IMR-90 (cell line): Measurements from ENCODE around the gene BPIFA3. TPM values are rescaled to one million over a fixed set of nuclear protein-coding genes. Genes with fewer than 3 reads are reported as not detected.

Experiments used
- ATAC-seq: fragments of 200-7000 bp; cut with Tn5 transposase; 2 replicates; pipeline ENCODE4 v1.9.1; 2020; ENCODE audit warnings: low read depth, mild to moderate bottlenecking, moderate library complexity
- BruUV-seq: library from RNA; stranded (reverse); fragments of 400-500 nt; replicated peaks from 2 replicates; lab custom pipeline; 2021; lab: Mats Ljungman, UMichigan
- CTCF ChIA-PET: fragments of 300-600 bp; formaldehyde crosslinking; extraction: SDS; loops from one replicate; lab custom pipeline; 2021; ENCODE audit warnings: antibody characterized with exemption; lab: Yijun Ruan, JAX
- POLR2A ChIA-PET: fragments of 300-600 bp; sonication (Branson Sonifier 250); formaldehyde crosslinking; loops from one replicate; lab custom pipeline; 2022; ENCODE audit warnings: antibody characterized with exemption; ENCODE audit not compliant: unreplicated experiment; lab: Charles Lee
- DNase-seq: peaks from one replicate; pipeline ENCODE4 v3.0.0; 2013
- H2AFZ ChIP-seq: replicated peaks from 2 replicates; pipeline ENCODE3; 2013; ENCODE audit warnings: low read length, mild to moderate bottlenecking; ENCODE audit not compliant: poor library complexity
- H2AK5ac ChIP-seq: 2 replicates; pipeline ENCODE4 v1.6.1; 2013; ENCODE audit warnings: low read depth, low read length, inconsistent platforms
- H2AK9ac ChIP-seq: replicated peaks from 2 replicates; pipeline ENCODE3; 2013; ENCODE audit warnings: mild to moderate bottlenecking, low read depth, low read length, moderate library complexity; ENCODE audit not compliant: poor library complexity
- H2BK120ac ChIP-seq: 2 replicates; pipeline ENCODE4 v1.6.1; 2013; ENCODE audit warnings: low read depth, low read length, inconsistent platforms
- H2BK15ac ChIP-seq: 3 replicates; pipeline ENCODE4 v1.6.1; 2013; ENCODE audit warnings: low read depth, low read length, inconsistent platforms
- H2BK20ac ChIP-seq: 2 replicates; pipeline ENCODE4 v1.6.1; 2013; ENCODE audit warnings: low read depth, mild to moderate bottlenecking, inconsistent platforms, low read length, moderate library complexity
- H2BK5ac ChIP-seq: 2 replicates; pipeline ENCODE4 v1.6.1; 2013; ENCODE audit warnings: mild to moderate bottlenecking, low read depth, low read length, inconsistent platforms; ENCODE audit not compliant: poor library complexity, severe bottlenecking
- H3K14ac ChIP-seq: replicated peaks from 2 replicates; pipeline ENCODE4 v1.6.1; 2013; ENCODE audit warnings: low read depth, low read length, inconsistent platforms
- H3K18ac ChIP-seq: 2 replicates; pipeline ENCODE4 v1.6.1; 2013; ENCODE audit warnings: low read depth, low read length, control low read depth
- H3K23ac ChIP-seq: 2 replicates; pipeline ENCODE4 v1.6.1; 2013; ENCODE audit warnings: low read depth, low read length, inconsistent platforms
- H3K27ac ChIP-seq: 2 replicates; pipeline ENCODE4 v1.5.1; 2013; ENCODE audit warnings: mild to moderate bottlenecking, control low read depth, low read length; ENCODE audit not compliant: insufficient read depth
- H3K27me3 ChIP-seq: 2 replicates; pipeline ENCODE4 v1.6.1; 2013; ENCODE audit warnings: low read length; ENCODE audit not compliant: control insufficient read depth, insufficient read depth
- H3K36me3 ChIP-seq: 2 replicates; pipeline ENCODE4 v1.6.1; 2013; ENCODE audit warnings: low read length, mixed read lengths; ENCODE audit not compliant: control insufficient read depth, insufficient read depth
- H3K4ac ChIP-seq: 2 replicates; pipeline ENCODE4 v1.6.1; 2013; ENCODE audit warnings: low read depth, low read length, inconsistent platforms
- H3K4me1 ChIP-seq: 2 replicates; pipeline ENCODE4 v1.6.1; 2013; ENCODE audit warnings: low read length, mixed read lengths; ENCODE audit not compliant: control insufficient read depth, insufficient read depth
- H3K4me2 ChIP-seq: 2 replicates; pipeline ENCODE4 v1.6.1; 2013; ENCODE audit warnings: low read depth, mild to moderate bottlenecking, control low read depth, low read length, moderate library complexity
- H3K4me3 ChIP-seq: 2 replicates; pipeline ENCODE4 v1.5.1; 2013; ENCODE audit warnings: low read depth, mild to moderate bottlenecking, control low read depth, low read length, moderate library complexity; ENCODE audit not compliant: insufficient read depth
- H3K56ac ChIP-seq: 2 replicates; pipeline ENCODE4 v1.6.1; 2013; ENCODE audit warnings: low read length, inconsistent platforms; ENCODE audit not compliant: insufficient read depth; ENCODE audit errors: extremely low read depth
- H3K79me1 ChIP-seq, 2 experiments: 2 replicates each; pipeline ENCODE4 v1.6.1; 2013; ENCODE audit warnings: low read length in 2 of 2, inconsistent platforms in 1 of 2, low read depth in 1 of 2
- H3K9ac ChIP-seq: 2 replicates; pipeline ENCODE4 v1.6.1; 2013; ENCODE audit warnings: low read depth, low read length, control low read depth
- H3K9me1 ChIP-seq: 2 replicates; pipeline ENCODE4 v1.6.1; 2013; ENCODE audit warnings: low read length, inconsistent platforms; ENCODE audit not compliant: insufficient read depth
- H3K9me3 ChIP-seq: 2 replicates; pipeline ENCODE4 v1.6.1; 2013; ENCODE audit warnings: low read length; ENCODE audit not compliant: control insufficient read depth, insufficient read depth
- H4K20me1 ChIP-seq: 2 replicates; pipeline ENCODE4 v1.6.1; 2013; ENCODE audit warnings: low read length, inconsistent platforms; ENCODE audit not compliant: insufficient read depth
- H4K5ac ChIP-seq: 2 replicates; pipeline ENCODE4 v1.6.1; 2013; ENCODE audit warnings: mild to moderate bottlenecking, low read depth, low read length, control low read depth
- H4K8ac ChIP-seq, 2 experiments: 2 replicates each; pipeline ENCODE4 v1.6.1; 2013; ENCODE audit warnings: low read depth in 2 of 2, low read length in 2 of 2, control low read depth in 1 of 2, inconsistent platforms in 1 of 2
- H4K91ac ChIP-seq: 2 replicates; pipeline ENCODE4 v1.6.1; 2013; ENCODE audit warnings: low read depth, low read length, inconsistent platforms; ENCODE audit not compliant: insufficient read depth
- BHLHE40 ChIP-seq: fragments of 150-350 bp; IDR thresholded peaks from 2 replicates; pipeline ENCODE4 v1.6.1; 2016; ENCODE audit warnings: mild to moderate bottlenecking, low read depth, low read length
- CEBPB ChIP-seq: IDR thresholded peaks from 2 replicates; pipeline ENCODE4 v1.6.1; 2012; ENCODE audit warnings: low read depth, low read length, improper control_type of control experiment
- CHD1 ChIP-seq: IDR thresholded peaks from 2 replicates; pipeline ENCODE4 v1.6.1; 2012; ENCODE audit warnings: low read depth, low read length, improper control_type of control experiment
- CTCF ChIP-seq: conservative IDR thresholded peaks from 2 replicates; pipeline ENCODE4 v1.5.1; 2012; ENCODE audit warnings: mild to moderate bottlenecking, low read depth, low read length, improper control_type of control experiment
- FOS ChIP-seq: fragments of 150-350 bp; IDR thresholded peaks from 2 replicates; pipeline ENCODE4 v1.6.1; 2016; ENCODE audit warnings: low read depth, low read length
- MAFK ChIP-seq: IDR thresholded peaks from 2 replicates; pipeline ENCODE4 v1.6.1; 2012; ENCODE audit warnings: low read depth, low read length, improper control_type of control experiment
- MAZ ChIP-seq: IDR thresholded peaks from 2 replicates; pipeline ENCODE4 v1.6.1; 2012; ENCODE audit warnings: low read depth, mild to moderate bottlenecking, low read length, improper control_type of control experiment, moderate library complexity, borderline replicate concordance
- MXI1 ChIP-seq: IDR thresholded peaks from 2 replicates; pipeline ENCODE4 v1.6.1; 2012; ENCODE audit warnings: low read depth, mild to moderate bottlenecking, low read length, moderate library complexity, borderline replicate concordance
- NFE2L2 ChIP-seq: fragments of 150-350 bp; IDR thresholded peaks from 2 replicates; pipeline ENCODE4 v1.6.1; 2016; ENCODE audit warnings: low read depth, mild to moderate bottlenecking, low read length
- POLR2A ChIP-seq: IDR thresholded peaks from 2 replicates; pipeline ENCODE4 v1.6.1; 2012; ENCODE audit warnings: mild to moderate bottlenecking, low read depth, low read length
- RAD21 ChIP-seq: IDR thresholded peaks from 2 replicates; pipeline ENCODE4 v1.6.1; 2012; ENCODE audit warnings: low read length, improper control_type of control experiment
- RCOR1 ChIP-seq: IDR thresholded peaks from 2 replicates; pipeline ENCODE4 v1.6.1; 2012; ENCODE audit warnings: mild to moderate bottlenecking, low read length, improper control_type of control experiment; ENCODE audit not compliant: insufficient replicate concordance
- RFX5 ChIP-seq: IDR thresholded peaks from 2 replicates; pipeline ENCODE4 v1.8.0; 2012; ENCODE audit warnings: low read depth, mild to moderate bottlenecking, low read length, moderate library complexity
- SMC3 ChIP-seq: fragments of 150-350 bp; IDR thresholded peaks from 2 replicates; pipeline ENCODE4 v1.6.1; 2016; ENCODE audit warnings: low read depth, mild to moderate bottlenecking, antibody characterized with exemption, low read length, moderate library complexity
- USF2 ChIP-seq: fragments of 150-350 bp; IDR thresholded peaks from 2 replicates; pipeline ENCODE4 v1.6.1; 2017; ENCODE audit warnings: mild to moderate bottlenecking, antibody characterized with exemption, low read length, low read depth
- WGBS, 2 experiments: methylation state at CpG; one replicate each; pipeline versions ENCODE4 v1.1.5 to v1.1.7; 2013; ENCODE audit warnings: missing lambda C conversion rate in 2 of 2; ENCODE audit not compliant: insufficient read length in 1 of 2; ENCODE audit errors: extremely low coverage in 2 of 2; 5-methylcytosine and 5-hydroxymethylcytosine counted together
- dilution Hi-C: fragments of 300-500 bp; cut with HindIII; formaldehyde crosslinking; loops from one replicate; pipeline ENCODE4 v1.14.3; 2018; ENCODE audit warnings: low sequenced_read_pairs; ENCODE audit not compliant: unreplicated experiment
- in situ Hi-C: fragments of 300-500 bp; cut with MboI; formaldehyde crosslinking; loops from 3 replicates; pipeline ENCODE4 v1.14.3; 2019; ENCODE audit warnings: low sequenced_read_pairs, inconsistent platforms, mixed read lengths
- intact Hi-C: fragments of 100-400 bp; cut with micrococcal nuclease; formaldehyde crosslinking; loops from 2 replicates; pipeline ENCODE4 v1.10.0; 2022
- polyA plus RNA-seq, 3 experiments: library from polyadenylated mRNA; depleted of rRNA; stranded (reverse); fragments of >200 nt; gene quantifications; 2 replicates each; pipeline ENCODE4 v1.2.3, GENCODE V29; 2012; ENCODE audit warnings: low replicate concordance in 1 of 3
- total RNA-seq: library from RNA; depleted of rRNA; stranded (reverse); fragments of >200 nt; gene quantifications from 2 replicates; pipeline ENCODE4 v1.2.3, GENCODE V29; 2012
- TF ChIP-seq, protein P1 (sequence below): fragments of 150-350 bp; IDR thresholded peaks from 2 replicates; pipeline ENCODE4 v1.6.1; 2016; ENCODE audit warnings: low read depth, mild to moderate bottlenecking, low read length, moderate library complexity, borderline replicate concordance

The BPIFA3 gene
- total and polyA plus RNA-seq, 2 of the 4 experiments (the other 2 are of a cell fraction): not detected

DNA sequence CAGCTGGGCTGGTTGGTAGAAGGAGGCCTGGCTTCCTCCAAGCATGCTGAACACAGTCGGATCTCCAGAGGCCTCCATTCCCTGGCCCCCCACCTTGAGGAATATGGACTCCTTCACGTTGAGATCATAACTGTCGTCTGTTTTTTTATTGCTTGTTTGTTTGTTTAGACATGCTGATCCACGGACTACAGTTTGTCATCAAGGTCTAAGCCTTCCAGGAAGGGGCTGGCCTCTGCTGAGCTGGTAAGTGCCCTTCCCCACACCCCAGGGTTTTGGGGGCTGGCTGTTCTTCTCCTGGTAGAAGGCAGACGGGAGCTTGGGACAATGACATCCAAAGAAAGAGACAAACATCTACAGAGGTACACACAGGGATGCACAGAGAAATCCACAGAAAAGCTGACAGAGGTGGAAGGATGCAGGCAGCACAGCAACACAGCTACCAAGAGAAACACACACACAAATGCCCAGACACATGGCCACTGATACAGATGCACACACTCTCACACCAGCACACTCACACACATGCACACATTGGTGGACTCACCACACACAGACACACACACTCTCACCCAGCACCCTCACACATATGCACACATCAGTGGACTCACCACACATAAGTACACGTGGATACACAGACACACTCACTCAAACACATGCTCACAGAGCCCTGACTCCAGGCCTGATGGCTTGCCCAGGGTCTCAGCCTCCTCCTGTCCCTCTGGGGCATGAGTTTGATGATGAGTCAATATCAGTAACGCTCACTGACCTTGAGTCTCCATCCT, 25.4 kb downstream of the BPIFA3 start:
- H2AFZ ChIP-seq: no peak overlapping the region
- H4K5ac ChIP-seq: no peak overlapping the region
- H2AK9ac ChIP-seq: no peak overlapping the region
- no peaks in the 10 kb centered on the region for H3K79me1 ChIP-seq
- ChIA-PET CTCF (no interaction called here), POLR2A (no interaction called here)
- no peak overlapping the region for H3K56ac ChIP-seq
- no peak overlapping the region for H2BK20ac ChIP-seq
- H3K4me2 ChIP-seq: no peak overlapping the region
- H4K20me1 ChIP-seq: no peaks in the 10 kb centered on the region
- H3K9me1 ChIP-seq: no peaks in the 10 kb centered on the region
- H3K14ac ChIP-seq: no peak overlapping the region
- intact Hi-C loops: no loop called here
- no peak overlapping the region for H2BK120ac ChIP-seq
- peaks cover 2% of the 10 kb centered on the region for H3K27me3 ChIP-seq
- H3K23ac ChIP-seq: no peak overlapping the region
- no peak overlapping the region for H2BK5ac ChIP-seq
- no peaks in the 10 kb centered on the region for H3K36me3 ChIP-seq
- no peak overlapping the region for H2AK5ac ChIP-seq
- no CpG with 5 or more reads among the region's 7 CpGs for WGBS, 2 experiments
- no TSS peak for BruUV-seq
- in situ Hi-C loops: no loop called here
- DNase-seq (no peak), ATAC-seq (no peak)
- H3K9ac ChIP-seq: no peak overlapping the region
- dilution Hi-C loops: no loop called here
- H3K4me3 ChIP-seq: no peak overlapping the region
- H3K9me3 ChIP-seq: no peaks in the 10 kb centered on the region
- no peak overlapping the region for H3K27ac ChIP-seq
- no peak overlapping the region for H3K18ac ChIP-seq
- no peak overlapping the region for H4K8ac ChIP-seq
- H2BK15ac ChIP-seq: no peak overlapping the region
- H4K91ac ChIP-seq: no peak overlapping the region
- no peak overlapping the region for H3K4ac ChIP-seq
- TF ChIP-seq CTCF (no peak), CHD1 (no peak), MXI1 (no peak), SMC3 (no peak), USF2 (no peak), FOS (no peak), RFX5 (no peak), BHLHE40 (no peak), NFE2L2 (no peak), MAZ (no peak), POLR2A (no peak), CEBPB (no peak), RCOR1 (no peak), RAD21 (no peak), MAFK (no peak)
- TF ChIP-seq, protein P1, sequence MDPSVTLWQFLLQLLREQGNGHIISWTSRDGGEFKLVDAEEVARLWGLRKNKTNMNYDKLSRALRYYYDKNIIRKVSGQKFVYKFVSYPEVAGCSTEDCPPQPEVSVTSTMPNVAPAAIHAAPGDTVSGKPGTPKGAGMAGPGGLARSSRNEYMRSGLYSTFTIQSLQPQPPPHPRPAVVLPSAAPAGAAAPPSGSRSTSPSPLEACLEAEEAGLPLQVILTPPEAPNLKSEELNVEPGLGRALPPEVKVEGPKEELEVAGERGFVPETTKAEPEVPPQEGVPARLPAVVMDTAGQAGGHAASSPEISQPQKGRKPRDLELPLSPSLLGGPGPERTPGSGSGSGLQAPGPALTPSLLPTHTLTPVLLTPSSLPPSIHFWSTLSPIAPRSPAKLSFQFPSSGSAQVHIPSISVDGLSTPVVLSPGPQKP: no peak
- no peaks in the 10 kb centered on the region for H3K4me1 ChIP-seq
